Endothelial cell of umbilical vein (primary cell): ENCODE results near the gene FAM171A2. TPM values are rescaled to one million over a fixed set of nuclear protein-coding genes. Genes with fewer than 3 reads are reported as not detected.

Experiments
- BruUV-seq: library from RNA; stranded (reverse); fragments of 400-500 nt; replicated peaks from 2 replicates; lab custom pipeline; 2021; lab: Mats Ljungman, UMichigan
- CTCF ChIA-PET: fragments of 300-600, 350-600 bp; sonication (Branson Sonifier 250); formaldehyde crosslinking; loops from one replicate; lab custom pipeline; 2021; ENCODE audit warnings: antibody characterized with exemption, inconsistent platforms; lab: Charles Lee
- POLR2A ChIA-PET: fragments of 300-600, 350-600 bp; sonication (Branson Sonifier 250); formaldehyde crosslinking; loops from one replicate; lab custom pipeline; 2021; ENCODE audit warnings: antibody characterized with exemption, inconsistent platforms; lab: Charles Lee
- DNase-seq: peaks from one replicate; pipeline ENCODE4 v3.0.0-alpha.2; 2011; ENCODE audit warnings: low read depth, low spot score
- FAIRE-seq: peaks from 2 replicates; lab custom pipeline; 2011; peaks lifted over from hg19 to GRCh38; lab: Jason Lieb, UNC
- H2AFZ ChIP-seq: 2 replicates; pipeline ENCODE4 v1.6.0; 2012; ENCODE audit warnings: low read depth, low read length, control low read depth, inconsistent platforms
- H3K27ac ChIP-seq: 2 replicates; pipeline ENCODE4 v1.5.1; 2011; ENCODE audit warnings: low read depth, mild to moderate bottlenecking, control low read depth, low read length, moderate library complexity; ENCODE audit not compliant: insufficient read depth
- H3K27me3 ChIP-seq, 2 experiments: 2 replicates each; pipeline versions ENCODE4 v1.6.0 to v1.6.1; 2011; ENCODE audit warnings: low read length in 2 of 2, mixed read lengths in 1 of 2; ENCODE audit not compliant: control insufficient read depth in 2 of 2, insufficient read depth in 2 of 2
- H3K36me3 ChIP-seq, 2 experiments: 2 replicates in 1 of 2; 3 replicates in 1 of 2; pipeline ENCODE4 v1.5.1; 2011; ENCODE audit warnings: low read length in 2 of 2, mild to moderate bottlenecking in 1 of 2, moderate library complexity in 1 of 2; ENCODE audit not compliant: control insufficient read depth in 2 of 2, insufficient read depth in 2 of 2; ENCODE audit errors: extremely low read depth in 1 of 2
- H3K4me1 ChIP-seq: 3 replicates; pipeline ENCODE4 v1.5.1; 2011; ENCODE audit warnings: mild to moderate bottlenecking, low read length; ENCODE audit not compliant: control insufficient read depth, insufficient read depth; ENCODE audit errors: extremely low read depth
- H3K4me2 ChIP-seq: 2 replicates; pipeline ENCODE4 v1.6.1; 2011; ENCODE audit warnings: low read length, control low read depth, mixed read lengths; ENCODE audit not compliant: insufficient read depth
- H3K4me3 ChIP-seq, 3 experiments: fragments of 200-600 bp in 1 of 3; sonication (generic), shearing (Covaris generic) in 1 of 3; replicated peaks in 1 of 3; 2 replicates each; pipeline ENCODE4 v1.5.1; 2011 to 2016; ENCODE audit warnings: control low read depth in 3 of 3, low read length in 3 of 3, mild to moderate bottlenecking in 2 of 3, inconsistent platforms in 1 of 3, low read depth in 1 of 3, moderate library complexity in 1 of 3; ENCODE audit not compliant: insufficient read depth in 1 of 3
- H3K79me2 ChIP-seq: 2 replicates; pipeline ENCODE4 v1.6.0; 2012; ENCODE audit warnings: low read length, inconsistent platforms; ENCODE audit not compliant: control insufficient read depth, insufficient read depth
- H3K9ac ChIP-seq: replicated peaks from 2 replicates; pipeline ENCODE3; 2011; ENCODE audit warnings: low read length, control low read depth; ENCODE audit not compliant: insufficient read depth; ENCODE audit errors: extremely low read depth
- H3K9me1 ChIP-seq: replicated peaks from 3 replicates; pipeline ENCODE4 v1.6.0; 2011; ENCODE audit warnings: mild to moderate bottlenecking, low read length; ENCODE audit not compliant: control insufficient read depth, insufficient read depth; ENCODE audit errors: extremely low read depth
- H3K9me3 ChIP-seq: replicated peaks from 2 replicates; pipeline ENCODE4 v1.5.1; 2012; ENCODE audit warnings: low read length, inconsistent platforms; ENCODE audit not compliant: control insufficient read depth, insufficient read depth
- H4K20me1 ChIP-seq: replicated peaks from 2 replicates; pipeline ENCODE3; 2011; ENCODE audit warnings: mild to moderate bottlenecking, low read length; ENCODE audit not compliant: control insufficient read depth, insufficient read depth; ENCODE audit errors: extremely low read depth
- CTCF ChIP-seq, 2 donors: IDR thresholded peaks; 1 replicate in 1 of 2; 2 replicates in 1 of 2; pipeline ENCODE4 v1.5.1; 2011; ENCODE audit warnings: low read length in 2 of 2, mild to moderate bottlenecking in 2 of 2, moderate library complexity in 2 of 2, control low read depth in 1 of 2, inconsistent platforms in 1 of 2, low read depth in 1 of 2; ENCODE audit not compliant: insufficient read depth in 1 of 2; ENCODE audit errors: extremely low read depth in 1 of 2
- EZH2 ChIP-seq: IDR thresholded peaks from 2 replicates; pipeline ENCODE4 v1.6.1; 2012; ENCODE audit warnings: borderline replicate concordance, low read depth, mild to moderate bottlenecking, moderate library complexity, low read length, inconsistent platforms; ENCODE audit not compliant: severe bottlenecking
- FOS ChIP-seq: IDR thresholded peaks from 2 replicates; pipeline ENCODE4 v1.6.1; 2011; ENCODE audit warnings: mild to moderate bottlenecking, low read length, moderate library complexity, borderline replicate concordance; ENCODE audit not compliant: insufficient read depth
- GATA2 ChIP-seq: IDR thresholded peaks from 2 replicates; pipeline ENCODE4 v1.7.0; 2011; ENCODE audit warnings: low read depth, mild to moderate bottlenecking, moderate library complexity, mixed read lengths, low read length; ENCODE audit not compliant: insufficient read length, insufficient read depth
- JUN ChIP-seq: IDR thresholded peaks from 2 replicates; pipeline ENCODE4 v1.6.1; 2011; ENCODE audit warnings: borderline replicate concordance, low read depth; ENCODE audit not compliant: insufficient read length, insufficient read depth
- MAX ChIP-seq: IDR thresholded peaks from 2 replicates; pipeline ENCODE4 v1.6.1; 2011; ENCODE audit not compliant: insufficient read depth, insufficient read length
- MYC ChIP-seq: IDR thresholded peaks from one replicate; pipeline ENCODE4 v1.6.1; 2011; ENCODE audit warnings: mild to moderate bottlenecking, low read depth, low read length
- POLR2A ChIP-seq: IDR thresholded peaks from 2 replicates; pipeline ENCODE4 v1.6.1; 2012; ENCODE audit warnings: low read depth, mild to moderate bottlenecking, control low read depth, low read length
- POLR2AphosphoS5 ChIP-seq: IDR thresholded peaks from 2 replicates; pipeline ENCODE4 v1.6.1; 2012; ENCODE audit warnings: low read depth, mild to moderate bottlenecking, control low read depth, low read length, moderate library complexity; ENCODE audit not compliant: insufficient read depth
- dilution Hi-C: fragments of 300-500 bp; cut with MboI; formaldehyde crosslinking; loops from one replicate; pipeline ENCODE4 v1.15.0; 2019; ENCODE audit warnings: low sequenced_read_pairs; ENCODE audit not compliant: extremely low pct_ligation_motif_present
- intact Hi-C: fragments of 100-400 bp; cut with micrococcal nuclease; formaldehyde crosslinking; loops from one replicate; pipeline ENCODE4 v1.10.0; 2022
- polyA plus RNA-seq, 4 experiments: library from polyadenylated mRNA; depleted of rRNA in 3 of 4; stranded (reverse) in 3 of 4; unstranded in 1 of 4; fragments of >200 nt; gene quantifications; 2 replicates each; pipeline versions ENCODE4 v1.2.1 to v1.2.3, GENCODE V29; 2011 to 2012; ENCODE audit warnings: missing spikeins in 1 of 4
- total RNA-seq: library from RNA; stranded (reverse); gene quantifications from 2 replicates; pipeline ENCODE4 v1.2.3, GENCODE V29; 2021

Gene FAM171A2
- total and polyA plus RNA-seq, 2 donors (not counting 3 experiments of a cell fraction or from before 2014, with no cell fraction given): 11.3 to 13.4 TPM

GRCh38 chr17:44383861-44384260 is 20.2 kb upstream of the FAM171A2 start:
- Histone ChIP-seq H3K9me3 (no peaks in the 10 kb centered on the region), H3K79me2 (no peaks in the 10 kb centered on the region), H3K27me3 (peaks cover 13% of the 10 kb centered on the region in 2 experiments), H3K4me1 (peaks cover 8% of the 10 kb centered on the region), H2AFZ (no peak overlapping the region), H3K27ac (no peak overlapping the region), H4K20me1 (no peaks in the 10 kb centered on the region), H3K9ac (no peak overlapping the region), H3K4me2 (no peak overlapping the region), H3K4me3 (no peak overlapping the region), H3K9me1 (no peaks in the 10 kb centered on the region), H3K36me3 (no peaks in the 10 kb centered on the region)
- TF ChIP-seq CTCF (IDR thresholded peaks at IDR 0.05; ENCODE audit: extremely low read depth in 1 of 2, insufficient read depth in 1 of 2, low read depth in 1 of 2, low read length in 2 of 2) (no peak), GATA2 (no peak), POLR2AphosphoS5 (no peak)
- no TSS peak for BruUV-seq
- ChIA-PET POLR2A (no interaction called here), CTCF (no interaction called here)
- dilution Hi-C loops (no loop called here), intact Hi-C loops (no loop called here)
- FAIRE-seq (no peak), DNase-seq (no peak)

- FAIRE-seq: no peak
- no peak overlapping the region for H2AFZ ChIP-seq
- H3K4me2 ChIP-seq: no peak overlapping the region
- TF ChIP-seq CTCF (IDR thresholded peaks at IDR 0.05; ENCODE audit: extremely low read depth in 1 of 2, insufficient read depth in 1 of 2, low read depth in 1 of 2, low read length in 2 of 2): no peak
- TF ChIP-seq MYC: no peak
- no peak for TF ChIP-seq GATA2
- TF ChIP-seq POLR2A: no peak
- TF ChIP-seq EZH2: no peak
- TF ChIP-seq MAX: no peak
- TF ChIP-seq FOS: no peak
- no peak for TF ChIP-seq JUN
- no peak for TF ChIP-seq POLR2AphosphoS5
- H4K20me1 ChIP-seq: no peaks in the 10 kb centered on the region
- H3K9me3 ChIP-seq: no peaks in the 10 kb centered on the region
- peaks cover 8% of the 10 kb centered on the region for H3K4me1 ChIP-seq
- no peaks in the 10 kb centered on the region for H3K36me3 ChIP-seq
- H3K9ac ChIP-seq: no peak overlapping the region
- CTCF ChIA-PET: no interaction called here
- H3K27me3 ChIP-seq: peaks cover 13% of the 10 kb centered on the region in 2 experiments
- no peaks in the 10 kb centered on the region for H3K9me1 ChIP-seq
- no peak overlapping the region for H3K4me3 ChIP-seq
- BruUV-seq: no TSS peak
- intact Hi-C loops (no loop called here), dilution Hi-C loops (no loop called here)
- POLR2A ChIA-PET: no interaction called here
- no peak for DNase-seq
- H3K79me2 ChIP-seq: no peaks in the 10 kb centered on the region
- no peak overlapping the region for H3K27ac ChIP-seq
Measured at GRCh38 chr17:44383363-44383762, 19.7 kb upstream of the FAM171A2 start.
